ENCODE measurements around the gene FMC1.

FMC1 gene

DNA sequence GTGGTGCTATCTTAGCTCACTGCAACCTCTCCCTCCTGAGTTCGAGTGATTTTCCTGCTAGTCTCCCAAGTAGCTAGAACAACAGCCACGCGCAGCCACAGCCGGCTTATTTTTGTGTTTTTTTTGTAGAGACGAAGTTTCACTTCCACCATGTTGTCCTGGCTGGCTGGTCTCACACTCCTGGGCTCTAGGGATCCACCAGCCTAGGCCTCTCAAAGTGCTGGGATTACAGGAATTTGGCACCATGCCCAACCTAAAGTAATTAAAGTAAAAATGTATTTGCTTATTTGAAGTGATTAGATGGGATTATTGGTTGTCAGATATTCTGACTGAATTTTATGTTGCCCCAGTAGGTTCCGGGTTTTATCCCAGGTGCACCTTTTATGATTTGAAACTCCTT is 41.3 kb downstream of the FMC1 start:
- DNase-seq (ENCODE audit: insufficient read length, low spot score) (no peak), FAIRE-seq (no peak)
- TF ChIP-seq, protein P1, sequence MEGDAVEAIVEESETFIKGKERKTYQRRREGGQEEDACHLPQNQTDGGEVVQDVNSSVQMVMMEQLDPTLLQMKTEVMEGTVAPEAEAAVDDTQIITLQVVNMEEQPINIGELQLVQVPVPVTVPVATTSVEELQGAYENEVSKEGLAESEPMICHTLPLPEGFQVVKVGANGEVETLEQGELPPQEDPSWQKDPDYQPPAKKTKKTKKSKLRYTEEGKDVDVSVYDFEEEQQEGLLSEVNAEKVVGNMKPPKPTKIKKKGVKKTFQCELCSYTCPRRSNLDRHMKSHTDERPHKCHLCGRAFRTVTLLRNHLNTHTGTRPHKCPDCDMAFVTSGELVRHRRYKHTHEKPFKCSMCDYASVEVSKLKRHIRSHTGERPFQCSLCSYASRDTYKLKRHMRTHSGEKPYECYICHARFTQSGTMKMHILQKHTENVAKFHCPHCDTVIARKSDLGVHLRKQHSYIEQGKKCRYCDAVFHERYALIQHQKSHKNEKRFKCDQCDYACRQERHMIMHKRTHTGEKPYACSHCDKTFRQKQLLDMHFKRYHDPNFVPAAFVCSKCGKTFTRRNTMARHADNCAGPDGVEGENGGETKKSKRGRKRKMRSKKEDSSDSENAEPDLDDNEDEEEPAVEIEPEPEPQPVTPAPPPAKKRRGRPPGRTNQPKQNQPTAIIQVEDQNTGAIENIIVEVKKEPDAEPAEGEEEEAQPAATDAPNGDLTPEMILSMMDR (IDR thresholded peaks at IDR 0.05; ENCODE audit: insufficient read depth, missing control alignments), result no peak

DNA sequence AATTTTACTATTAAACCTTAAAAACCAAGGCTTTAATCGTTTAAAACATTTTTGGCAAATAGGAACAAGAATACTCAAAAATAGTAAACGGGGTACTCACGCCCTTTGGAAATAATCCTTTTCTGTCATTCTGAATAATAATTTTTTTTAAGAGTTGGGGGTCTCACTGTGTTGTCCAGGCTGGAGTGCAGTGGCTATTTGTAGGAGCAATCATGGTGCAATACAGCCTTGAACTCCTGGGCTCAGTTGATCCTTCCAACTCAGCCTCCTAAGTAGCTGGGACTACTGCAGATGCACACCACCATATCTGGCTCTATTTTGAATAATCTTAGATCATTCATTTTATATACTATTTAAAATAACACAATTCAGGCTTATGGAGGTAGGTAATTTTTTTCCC is 43.5 kb downstream of the FMC1 start:
- FAIRE-seq (no peak), DNase-seq (ENCODE audit: insufficient read length, low spot score) (no peak)
- TF ChIP-seq, protein P1 (IDR thresholded peaks at IDR 0.05; ENCODE audit: insufficient read depth, missing control alignments), result no peak

DNA sequence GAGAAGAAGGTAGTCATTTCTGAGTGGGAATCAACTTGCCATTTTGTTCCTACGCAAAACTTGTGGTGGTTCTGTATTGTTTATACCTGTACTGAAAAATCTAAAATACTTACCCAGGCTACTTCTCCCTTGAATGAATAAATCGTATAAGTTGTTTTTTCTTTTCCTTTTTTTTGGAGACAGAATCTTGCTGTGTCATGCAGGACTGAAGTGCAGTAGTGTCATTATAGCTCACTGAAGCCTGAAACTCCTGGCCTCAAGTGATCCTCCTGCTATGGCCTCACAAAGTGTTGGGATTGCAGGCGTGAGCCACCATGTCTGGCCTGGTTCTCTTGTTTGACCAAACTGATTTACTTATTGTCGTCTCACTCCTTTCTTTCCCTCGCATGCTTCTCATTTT is 46.5 kb downstream of the FMC1 start:
- no peak for DNase-seq (ENCODE audit: insufficient read length, low spot score)
- TF ChIP-seq, protein P1 (IDR thresholded peaks at IDR 0.05; ENCODE audit: insufficient read depth, missing control alignments), result no peak
- FAIRE-seq, result no peak

DNA sequence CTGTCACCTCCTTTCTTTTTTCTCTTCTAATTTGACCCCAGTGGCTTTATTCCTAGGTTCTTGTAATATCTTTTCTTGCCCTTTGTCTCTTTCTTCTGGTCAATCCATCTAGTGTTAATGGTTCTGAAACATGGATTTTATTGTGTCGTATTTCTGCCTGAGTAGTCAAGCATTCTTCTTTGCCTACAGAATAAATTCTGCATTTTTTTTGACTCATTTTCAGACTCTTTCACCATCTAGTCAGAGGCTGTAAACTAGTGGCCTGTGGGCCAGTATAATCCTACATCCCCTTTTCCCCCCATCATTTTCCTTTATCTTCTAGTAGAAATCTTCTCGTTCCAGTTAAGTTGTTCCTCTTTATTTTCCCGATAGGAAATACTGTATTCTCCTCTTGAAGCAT is 48.0 kb downstream of the FMC1 start:
- DNase-seq (ENCODE audit: insufficient read length, low spot score) (no peak), FAIRE-seq (no peak)
- TF ChIP-seq, protein P1 (IDR thresholded peaks at IDR 0.05; ENCODE audit: insufficient read depth, missing control alignments), result no peak

DNA sequence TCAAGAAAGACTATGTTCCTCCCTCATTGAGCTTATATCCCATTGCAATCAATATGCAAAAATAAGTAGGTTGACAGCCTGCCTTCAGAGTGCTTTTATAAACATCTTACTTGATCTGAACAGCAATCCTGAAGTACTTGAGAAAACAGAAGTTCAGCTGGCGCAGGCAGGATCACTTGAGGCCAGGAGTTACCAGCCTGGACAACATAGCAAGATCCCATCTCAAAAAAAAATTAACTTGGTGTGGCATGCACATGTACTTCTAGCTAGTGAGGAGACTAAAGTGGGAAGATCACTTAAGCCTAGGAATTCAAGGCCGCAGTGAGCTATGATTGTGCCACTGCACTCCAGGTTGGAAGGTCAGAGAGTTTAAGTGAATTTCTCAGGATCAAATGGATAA is 48.6 kb downstream of the FMC1 start:
- FAIRE-seq, result no peak
- TF ChIP-seq, protein P1 (IDR thresholded peaks at IDR 0.05; ENCODE audit: insufficient read depth, missing control alignments), result no peak
- no peak for DNase-seq (ENCODE audit: insufficient read length, low spot score)

DNA sequence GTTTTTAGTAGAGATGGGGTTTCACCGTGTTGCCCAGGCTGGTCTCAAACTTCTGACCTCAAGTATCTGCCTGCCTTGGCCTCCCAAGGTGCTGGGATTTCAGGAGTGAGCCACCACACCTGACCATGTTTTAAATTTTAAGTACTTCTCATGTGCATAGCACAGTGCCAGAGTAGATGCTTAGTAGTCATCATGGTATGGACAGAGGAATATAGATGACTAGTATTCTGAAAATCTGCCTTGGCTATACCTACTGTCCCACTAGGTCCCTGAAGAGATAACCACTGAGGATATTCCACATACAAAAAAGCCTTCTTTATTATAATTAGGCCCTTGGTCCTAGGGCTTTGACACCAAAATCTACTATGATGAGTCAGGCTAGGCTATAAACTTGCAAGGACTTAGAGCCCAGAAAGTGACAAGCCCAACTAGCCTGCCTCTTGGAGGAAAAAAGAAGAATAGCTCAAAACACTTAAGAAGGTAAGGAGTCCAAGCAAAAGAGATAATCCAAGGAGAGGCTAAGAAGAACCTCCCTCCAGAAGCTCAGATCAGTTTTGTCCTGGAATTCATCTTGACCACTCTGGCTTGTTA is 52.6 kb downstream of the FMC1 start:
- DNase-seq (ENCODE audit: insufficient read length, low spot score), result no peak
- no peak for FAIRE-seq
- TF ChIP-seq, protein P1 (IDR thresholded peaks at IDR 0.05; ENCODE audit: insufficient read depth, missing control alignments), result no peak

DNA sequence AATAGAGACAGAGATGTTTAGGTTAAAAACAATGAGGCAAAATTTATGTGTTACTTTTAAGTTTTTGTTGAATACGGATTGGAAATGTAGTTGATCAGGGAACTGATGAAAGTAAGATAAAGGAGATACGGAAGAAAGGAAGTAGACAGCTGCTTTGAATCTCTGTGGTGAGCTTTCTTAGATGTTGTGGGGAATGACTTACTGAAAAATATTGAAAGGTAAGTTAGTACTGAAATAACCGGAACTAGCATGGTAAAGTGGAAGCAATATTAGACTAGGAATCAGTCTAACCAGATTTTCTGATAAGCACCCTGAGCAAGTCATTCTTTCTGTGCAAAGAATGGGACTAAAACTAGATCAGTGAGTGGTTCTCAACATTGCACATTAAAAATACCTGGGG is 53.4 kb downstream of the FMC1 start:
- DNase-seq (ENCODE audit: insufficient read length, low spot score), result no peak
- TF ChIP-seq, protein P1 (IDR thresholded peaks at IDR 0.05; ENCODE audit: insufficient read depth, missing control alignments), result no peak
- FAIRE-seq, result no peak
